Adipocyte (in vitro differentiated cells): ENCODE results near the gene GALR1.

Experiments
- DNase-seq: peaks from one replicate; pipeline ENCODE4 v3.0.0-alpha.2; 2015; ENCODE audit warnings: low read depth
- H3K27me3 ChIP-seq: replicated peaks from 2 replicates; pipeline ENCODE4 v1.7.0; 2013; ENCODE audit warnings: mild to moderate bottlenecking, low read length, moderate library complexity; ENCODE audit not compliant: control insufficient read depth, insufficient read depth
- H3K36me3 ChIP-seq: 2 replicates; pipeline ENCODE4 v1.7.0; 2013; ENCODE audit warnings: low read length, mild to moderate bottlenecking, moderate library complexity; ENCODE audit not compliant: control insufficient read depth, insufficient read depth, severe bottlenecking
- H3K4me1 ChIP-seq: 2 replicates; pipeline ENCODE4 v1.7.0; 2013; ENCODE audit warnings: mild to moderate bottlenecking, low read length, moderate library complexity; ENCODE audit not compliant: control insufficient read depth, insufficient read depth
- H3K4me3 ChIP-seq: 2 replicates; pipeline ENCODE4 v1.7.0; 2013; ENCODE audit warnings: mild to moderate bottlenecking, low read length, moderate library complexity
- H3K9ac ChIP-seq: 2 replicates; pipeline ENCODE4 v1.7.0; 2013; ENCODE audit warnings: mild to moderate bottlenecking, low read length, moderate library complexity
- H3K9me3 ChIP-seq: 2 replicates; pipeline ENCODE4 v1.7.0; 2013; ENCODE audit warnings: mild to moderate bottlenecking, low read length, moderate library complexity; ENCODE audit not compliant: control insufficient read depth

GALR1 gene

DNA sequence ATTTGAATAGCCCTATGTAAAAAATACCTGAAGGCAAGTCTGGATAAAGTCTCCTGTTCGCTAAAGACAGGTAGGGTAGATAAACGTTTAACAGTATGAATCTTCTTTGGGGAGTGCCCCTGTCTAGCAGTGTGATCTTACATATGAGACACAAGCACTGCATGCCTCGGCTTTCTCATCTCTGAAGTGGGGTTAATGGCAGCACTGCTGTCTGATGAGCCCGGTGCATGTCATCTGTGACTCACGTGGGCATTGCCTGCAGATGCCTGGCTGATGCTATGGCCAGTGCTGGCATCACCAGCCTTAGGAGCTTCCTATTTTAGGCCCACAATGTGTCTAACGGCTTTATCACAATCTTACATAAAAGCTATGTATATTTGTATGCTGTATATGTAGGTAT lies 50.1 kb downstream of the GALR1 start:
- no peak overlapping the region for H3K4me3 ChIP-seq
- H3K9ac ChIP-seq: no peak overlapping the region
- no peaks in the 10 kb centered on the region for H3K4me1 ChIP-seq
- H3K36me3 ChIP-seq: no peaks in the 10 kb centered on the region
- DNase-seq: no peak
- H3K27me3 ChIP-seq: peaks cover 7% of the 10 kb centered on the region
- peaks cover 7% of the 10 kb centered on the region for H3K9me3 ChIP-seq

- no peaks in the 10 kb centered on the region for H3K36me3 ChIP-seq
- no peak overlapping the region for H3K4me3 ChIP-seq
- H3K4me1 ChIP-seq: no peaks in the 10 kb centered on the region
- H3K27me3 ChIP-seq: peaks cover 8% of the 10 kb centered on the region
- no peaks in the 10 kb centered on the region for H3K9me3 ChIP-seq
- DNase-seq: no peak
- no peak overlapping the region for H3K9ac ChIP-seq
Observed at GRCh38 chr18:77300579-77300978, 50.9 kb downstream of the GALR1 start.

DNA sequence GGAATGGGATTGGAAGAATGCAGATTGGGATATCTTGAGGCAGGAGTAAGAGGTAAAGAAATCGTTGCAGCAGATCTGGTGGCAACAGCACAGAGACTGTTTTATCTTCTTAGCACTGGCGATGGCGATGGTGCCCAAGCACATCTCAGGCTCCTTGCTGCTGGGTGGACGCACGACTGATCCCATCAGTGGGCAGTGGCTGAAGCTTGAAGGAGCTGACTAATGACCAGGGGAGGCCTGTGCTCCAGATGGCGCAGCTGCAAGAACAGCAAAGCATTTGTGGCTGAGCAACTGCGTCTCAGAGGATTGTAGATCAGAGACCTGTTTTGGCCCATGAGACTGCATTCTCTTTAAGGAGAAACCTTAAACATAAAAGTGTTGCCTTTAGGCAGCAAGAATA lies 54.6 kb downstream of the GALR1 start:
- H3K9ac ChIP-seq: no peak overlapping the region
- peaks cover 8% of the 10 kb centered on the region for H3K27me3 ChIP-seq
- no peak overlapping the region for H3K4me3 ChIP-seq
- DNase-seq: no peak
- H3K9me3 ChIP-seq: no peaks in the 10 kb centered on the region
- H3K36me3 ChIP-seq: no peaks in the 10 kb centered on the region
- H3K4me1 ChIP-seq: no peaks in the 10 kb centered on the region

GRCh38 chr18:77305676-77306075 lies 56.0 kb downstream of the GALR1 start:
- H3K4me3 ChIP-seq: no peak overlapping the region
- peaks cover 6% of the 10 kb centered on the region for H3K27me3 ChIP-seq
- no peak overlapping the region for H3K9ac ChIP-seq
- no peaks in the 10 kb centered on the region for H3K4me1 ChIP-seq
- H3K9me3 ChIP-seq: no peaks in the 10 kb centered on the region
- no peak for DNase-seq
- no peaks in the 10 kb centered on the region for H3K36me3 ChIP-seq

GRCh38 chr18:77308216-77308615 lies 58.6 kb downstream of the GALR1 start:
- Histone ChIP-seq H3K27me3 (peaks cover 6% of the 10 kb centered on the region), H3K4me3 (no peak overlapping the region), H3K9me3 (no peaks in the 10 kb centered on the region), H3K9ac (no peak overlapping the region), H3K4me1 (no peaks in the 10 kb centered on the region), H3K36me3 (no peaks in the 10 kb centered on the region)
- no peak for DNase-seq

GRCh38 chr18:77314511-77314910 lies 64.9 kb downstream of the GALR1 start:
- Histone ChIP-seq H3K4me3 (no peak overlapping the region), H3K9me3 (no peaks in the 10 kb centered on the region), H3K9ac (no peak overlapping the region), H3K36me3 (no peaks in the 10 kb centered on the region), H3K27me3 (no peaks in the 10 kb centered on the region), H3K4me1 (peaks cover 12% of the 10 kb centered on the region)
- DNase-seq: no peak

DNA sequence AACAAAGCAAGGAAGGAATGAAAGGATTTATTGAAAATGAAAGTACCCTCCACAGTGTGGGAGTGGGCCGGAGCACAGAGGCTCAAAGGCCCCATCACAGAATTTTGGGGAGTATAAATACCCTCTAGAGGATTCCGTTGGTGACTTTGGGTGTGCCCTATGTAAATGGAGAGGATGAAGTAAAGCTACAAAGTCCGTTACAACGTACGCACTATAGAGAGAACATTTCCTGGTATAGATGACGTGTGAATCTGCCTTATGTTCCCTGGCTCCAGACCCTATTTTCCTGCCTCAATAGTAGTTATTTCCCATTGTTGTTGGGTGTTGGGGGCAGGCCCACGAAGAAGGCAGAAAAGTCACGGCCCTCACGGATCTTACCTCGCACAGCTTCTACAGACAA lies 65.3 kb downstream of the GALR1 start:
- Histone ChIP-seq H3K9ac (no peak overlapping the region), H3K9me3 (no peaks in the 10 kb centered on the region), H3K4me1 (peaks cover 12% of the 10 kb centered on the region), H3K27me3 (no peaks in the 10 kb centered on the region), H3K4me3 (no peak overlapping the region), H3K36me3 (no peaks in the 10 kb centered on the region)
- DNase-seq: no peak

DNA sequence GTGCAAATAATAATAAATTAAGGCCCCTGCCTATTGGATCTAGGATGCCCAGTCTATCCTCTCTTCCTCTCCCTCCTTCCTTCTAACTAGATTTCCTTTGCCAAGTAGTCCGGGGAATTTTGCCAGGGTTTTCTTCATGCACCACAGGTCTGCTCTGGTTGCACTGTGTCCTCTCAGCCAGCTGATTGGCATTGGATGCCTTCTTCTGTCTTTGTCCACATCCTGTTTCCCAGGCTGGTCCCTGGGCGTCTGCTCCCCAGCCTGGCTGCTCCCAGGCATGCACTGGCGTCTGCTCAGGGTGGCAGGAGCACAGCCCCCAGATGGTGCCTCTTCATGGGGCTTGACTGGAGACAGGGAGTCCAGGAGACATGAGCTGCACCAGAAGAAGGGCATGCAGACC lies 66.4 kb downstream of the GALR1 start:
- Histone ChIP-seq H3K9me3 (no peaks in the 10 kb centered on the region), H3K36me3 (no peaks in the 10 kb centered on the region), H3K27me3 (peaks cover 3% of the 10 kb centered on the region), H3K4me3 (no peak overlapping the region), H3K4me1 (peaks cover 12% of the 10 kb centered on the region), H3K9ac (no peak overlapping the region)
- no peak for DNase-seq

DNA sequence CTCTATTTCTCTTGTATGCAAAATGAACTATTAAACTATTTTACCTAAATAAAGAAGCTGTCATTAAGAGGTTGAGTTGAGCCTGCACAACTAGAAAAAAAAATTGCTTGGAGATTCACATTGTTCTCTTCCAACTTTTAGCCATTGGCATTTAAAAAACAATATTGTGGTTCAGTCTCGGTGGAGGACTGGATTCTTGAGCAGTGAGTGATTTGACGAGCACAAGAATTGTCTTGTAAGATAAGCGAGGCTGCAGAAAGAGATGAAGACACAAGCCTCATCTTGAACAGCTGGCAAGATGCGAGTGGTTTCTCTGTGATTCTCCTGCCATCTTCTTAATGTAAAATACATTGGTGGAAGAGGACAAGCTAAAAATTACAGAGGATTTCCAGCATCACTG lies 67.0 kb downstream of the GALR1 start:
- H3K4me1 ChIP-seq: peaks cover 12% of the 10 kb centered on the region
- H3K9me3 ChIP-seq: no peaks in the 10 kb centered on the region
- H3K27me3 ChIP-seq: peaks cover 3% of the 10 kb centered on the region
- no peaks in the 10 kb centered on the region for H3K36me3 ChIP-seq
- no peak overlapping the region for H3K4me3 ChIP-seq
- no peak overlapping the region for H3K9ac ChIP-seq
- DNase-seq: no peak

DNA sequence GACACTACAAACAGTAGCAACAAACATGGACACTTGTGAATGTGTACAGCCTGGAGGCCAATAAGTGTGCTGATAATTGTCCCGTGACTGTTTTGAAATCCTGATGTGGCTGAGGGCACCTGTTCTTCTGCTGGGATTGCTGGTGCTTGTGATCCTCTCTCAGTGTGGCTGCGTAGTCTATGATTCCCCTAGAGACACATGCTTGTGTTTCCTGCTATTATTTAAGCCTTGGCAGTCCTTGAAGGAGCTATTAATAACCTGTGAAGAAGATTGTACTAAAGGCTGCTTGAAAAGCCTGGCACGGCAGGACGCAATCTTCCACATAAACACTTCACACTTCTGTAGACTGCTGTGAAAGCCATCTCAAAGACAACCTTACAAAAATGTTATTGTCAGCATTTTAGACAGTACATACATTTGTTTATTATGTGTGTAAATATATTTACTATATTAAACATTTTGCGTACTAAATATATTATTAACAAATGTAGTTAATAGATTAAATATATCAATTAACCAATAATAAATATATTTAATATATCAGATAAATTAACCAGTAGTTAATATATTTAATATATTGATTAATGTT lies 71.4 kb downstream of the GALR1 start:
- H3K4me3 ChIP-seq: no peak overlapping the region
- no peaks in the 10 kb centered on the region for H3K36me3 ChIP-seq
- H3K9me3 ChIP-seq: no peaks in the 10 kb centered on the region
- peaks cover 23% of the 10 kb centered on the region for H3K27me3 ChIP-seq
- H3K4me1 ChIP-seq: peaks cover 22% of the 10 kb centered on the region
- no peak for DNase-seq
- H3K9ac ChIP-seq: no peak overlapping the region

- Histone ChIP-seq H3K36me3 (no peaks in the 10 kb centered on the region), H3K4me3 (no peak overlapping the region), H3K4me1 (peaks cover 12% of the 10 kb centered on the region), H3K9me3 (no peaks in the 10 kb centered on the region), H3K9ac (no peak overlapping the region), H3K27me3 (peaks cover 23% of the 10 kb centered on the region)
- no peak for DNase-seq
Observed at GRCh38 chr18:77321823-77322805, 72.5 kb downstream of the GALR1 start.
